GM12878 (cell line): ENCODE results near the gene RIMBP2. TPM values are rescaled to one million over a fixed set of nuclear protein-coding genes. Genes with fewer than 3 reads are reported as not detected.

Experiments
- ATAC-seq: fragments of 200-7000 bp; cut with Tn5 transposase; 3 replicates; pipeline ENCODE4 v1.9.1; 2020; ENCODE audit warnings: mild to moderate bottlenecking, moderate library complexity
- BruUV-seq: library from RNA; stranded (reverse); fragments of 400-500 nt; replicated peaks from 2 replicates; lab custom pipeline; 2021; lab: Mats Ljungman, UMichigan
- CTCF ChIA-PET: fragments of 300-600 bp; sonication (Branson Sonifier 250); formaldehyde crosslinking; extraction: SDS; loops from one replicate; lab custom pipeline; 2021; ENCODE audit warnings: inconsistent platforms; lab: Yijun Ruan, JAX
- POLR2A ChIA-PET: fragments of 350-600 bp; formaldehyde crosslinking; extraction: SDS; loops from one replicate; lab custom pipeline; 2021; ENCODE audit warnings: inconsistent platforms; lab: Charles Lee
- RAD21 ChIA-PET: fragments of 300-600 bp; sonication (Branson Sonifier 250); formaldehyde crosslinking; loops from one replicate; lab custom pipeline; 2023; ENCODE audit warnings: antibody characterized with exemption; ENCODE audit not compliant: unreplicated experiment; lab: Charles Lee
- SMC1A ChIA-PET: fragments of 300-600 bp; sonication (Branson Sonifier 250); formaldehyde crosslinking; loops from one replicate; lab custom pipeline; 2023; ENCODE audit not compliant: unreplicated experiment, uncharacterized antibody; lab: Charles Lee
- DNase-seq: peaks from one replicate; pipeline ENCODE4 v3.0.0-alpha.2; 2011; ENCODE audit warnings: low read depth, low spot score
- FAIRE-seq: peaks from 3 replicates; lab custom pipeline; 2011; peaks lifted over from hg19 to GRCh38; lab: Jason Lieb, UNC
- H2AFZ ChIP-seq: 2 replicates; pipeline ENCODE4 v1.6.0; 2011; ENCODE audit warnings: low read depth, low read length, control low read depth; ENCODE audit not compliant: control insufficient read depth
- H3K27ac ChIP-seq: 2 replicates; pipeline ENCODE4 v1.5.1; 2011; ENCODE audit warnings: control low read depth; ENCODE audit not compliant: control insufficient read depth, insufficient read depth
- H3K27me3 ChIP-seq, 2 experiments: replicated peaks in 1 of 2; 2 replicates each; pipeline versions ENCODE4 v1.6.0 to v1.6.1; 2011; ENCODE audit warnings: low read length in 1 of 2; ENCODE audit not compliant: control insufficient read depth in 2 of 2, insufficient read depth in 2 of 2
- H3K36me3 ChIP-seq, 2 experiments: 2 replicates each; pipeline ENCODE4 v1.5.1; 2011; ENCODE audit warnings: low read length in 1 of 2; ENCODE audit not compliant: control insufficient read depth in 2 of 2, insufficient read depth in 2 of 2
- H3K4me1 ChIP-seq: 2 replicates; pipeline ENCODE4 v1.6.1; 2011; ENCODE audit warnings: mild to moderate bottlenecking, low read length, moderate library complexity, mixed read lengths; ENCODE audit not compliant: control insufficient read depth, insufficient read depth
- H3K4me2 ChIP-seq: 2 replicates; pipeline ENCODE4 v1.6.0; 2011; ENCODE audit warnings: control low read depth; ENCODE audit not compliant: control insufficient read depth, insufficient read depth
- H3K4me3 ChIP-seq: fragments of 200-600 bp; sonication (generic); 2 replicates; pipeline ENCODE4 v1.5.1; 2016
- H3K79me2 ChIP-seq: 2 replicates; pipeline ENCODE4 v1.6.0; 2011; ENCODE audit warnings: low read length; ENCODE audit not compliant: control insufficient read depth, insufficient read depth
- H3K9ac ChIP-seq: 2 replicates; pipeline ENCODE4 v1.8.0; 2011; ENCODE audit warnings: low read length, control low read depth, mixed read lengths; ENCODE audit not compliant: control insufficient read depth, insufficient read depth
- H3K9me3 ChIP-seq: replicated peaks from 3 replicates; pipeline ENCODE4 v1.5.1; 2011; ENCODE audit warnings: mild to moderate bottlenecking, low read length; ENCODE audit not compliant: control insufficient read depth, insufficient read depth
- H4K20me1 ChIP-seq: 2 replicates; pipeline ENCODE4 v1.6.0; 2011; ENCODE audit not compliant: control insufficient read depth, insufficient read depth
- CHD2 ChIP-seq: IDR thresholded peaks from 2 replicates; pipeline ENCODE4 v1.6.1; 2011; ENCODE audit warnings: low read depth, low read length, improper control_type of control experiment, borderline replicate concordance
- DPF2 ChIP-seq: fragments of 450-650 bp; IDR thresholded peaks from 2 replicates; pipeline ENCODE4 v1.6.1; 2017; ENCODE audit warnings: mild to moderate bottlenecking
- EGR1 ChIP-seq, 2 experiments: IDR thresholded peaks; 1 replicate in 1 of 2; 2 replicates in 1 of 2; pipeline ENCODE4 v1.6.1; 2011 to 2012; ENCODE audit warnings: low read depth in 2 of 2, low read length in 2 of 2, borderline replicate concordance in 1 of 2, mild to moderate bottlenecking in 1 of 2, moderate library complexity in 1 of 2
- KLF5 ChIP-seq: fragments of 450-650 bp; IDR thresholded peaks from 2 replicates; pipeline ENCODE4 v1.6.1; 2014; ENCODE audit warnings: mild to moderate bottlenecking; ENCODE audit not compliant: partially characterized antibody
- NRF1 ChIP-seq: conservative IDR thresholded peaks from 2 replicates; pipeline ENCODE4 v1.6.1; 2011; ENCODE audit warnings: mild to moderate bottlenecking, low read depth, low read length, improper control_type of control experiment
- RAD21 ChIP-seq: IDR thresholded peaks from 2 replicates; pipeline ENCODE4 v1.6.1; 2011; ENCODE audit warnings: mild to moderate bottlenecking, low read depth, low read length, moderate library complexity; ENCODE audit not compliant: insufficient read depth
- TCF12 ChIP-seq: IDR thresholded peaks from 2 replicates; pipeline ENCODE4 v1.6.1; 2011; ENCODE audit warnings: low read depth, mild to moderate bottlenecking, low read length
- WGBS: methylation state at CpG from one replicate; pipeline ENCODE4 v1.1.6; 2016; ENCODE audit warnings: low lambda C conversion rate; ENCODE audit not compliant: insufficient replicate concordance, insufficient coverage; ENCODE audit errors: missing lambda C conversion rate; 5-methylcytosine and 5-hydroxymethylcytosine counted together
- in situ Hi-C: fragments of 300-500 bp; cut with MboI; formaldehyde crosslinking; loops from 9 replicates; pipeline ENCODE4 v1.14.3; 2018; ENCODE audit warnings: mixed read lengths
- intact Hi-C: fragments of 100-400 bp; cut with micrococcal nuclease; formaldehyde crosslinking; loops from one replicate; pipeline ENCODE4 v1.14.2; 2022; ENCODE audit not compliant: unreplicated experiment
- polyA plus RNA-seq, 11 experiments: library from polyadenylated mRNA; depleted of rRNA in 4 of 11; unstranded in 6 of 11; stranded (reverse) in 5 of 11; fragments of >200 nt; fragmentation: Nextera tagmentation in 4 of 11; fragmentation: Illumina TruSeq in 1 of 11; extraction: Ambion mirVana in 4 of 11; extraction: Trizol in 1 of 11; gene quantifications; 1 replicate in 1 of 11; 2 replicates in 10 of 11; pipeline versions ENCODE4 v1.2.1 to v1.2.3, GENCODE V29; 2011 to 2016; ENCODE audit warnings: inconsistent platforms in 2 of 11, missing spikeins in 2 of 11, low read depth in 1 of 11
- total RNA-seq, 4 experiments: library from RNA; depleted of rRNA in 3 of 4; stranded (reverse); fragments of >200 nt in 3 of 4; fragmentation: Illumina TruSeq in 1 of 4; extraction: Trizol in 1 of 4; gene quantifications; 2 replicates each; pipeline versions ENCODE4 v1.2.1 to v1.2.3, GENCODE V29; 2013 to 2021

Gene RIMBP2
- total and polyA plus RNA-seq, 10 of the 15 experiments (the other 5 are each of a cell fraction or from before 2014, with no cell fraction given) = 0.04 to 2.9 (median 0.07) TPM; not detected in 1

GRCh38 chr12:130497991-130498390 lies 218.1 kb downstream of the RIMBP2 start:
- Histone ChIP-seq H3K27ac (no peak overlapping the region), H4K20me1 (no peaks in the 10 kb centered on the region), H3K4me2 (no peak overlapping the region), H3K27me3 (no peaks in the 10 kb centered on the region), H3K79me2 (no peaks in the 10 kb centered on the region), H3K9me3 (no peaks in the 10 kb centered on the region; the same call in 2 of the 3 replicates), H2AFZ (no peak overlapping the region), H3K4me3 (no peak overlapping the region), H3K4me1 (no peaks in the 10 kb centered on the region), H3K36me3 (no peaks in the 10 kb centered on the region), H3K9ac (no peak overlapping the region)
- ChIA-PET POLR2A (no interaction called here), SMC1A (no interaction called here), CTCF (no interaction called here), RAD21 (no interaction called here)
- no peak for ATAC-seq
- in situ Hi-C loops (no loop called here), intact Hi-C loops (no loop called here)
- no peak for TF ChIP-seq EGR1 (IDR thresholded peaks at IDR 0.05; ENCODE audit: borderline replicate concordance in 1 of 2, low read depth in 2 of 2, low read length in 2 of 2)
- no peak for TF ChIP-seq RAD21
- no peak for TF ChIP-seq NRF1
- TF ChIP-seq DPF2 = no peak
- no peak for TF ChIP-seq TCF12
- FAIRE-seq = no peak
- DNase-seq = no peak
- 44% methylated on average over 10 of the region's 10 CpGs for WGBS
- no TSS peak for BruUV-seq

- H3K4me3 ChIP-seq = no peak overlapping the region
- no peak overlapping the region for H3K27ac ChIP-seq
- no TSS peak for BruUV-seq
- H3K27me3 ChIP-seq = no peaks in the 10 kb centered on the region
- ATAC-seq (no peak), DNase-seq (no peak), FAIRE-seq (no peak)
- no peak overlapping the region for H3K9ac ChIP-seq
- RAD21 ChIA-PET = no interaction called here
- H3K4me1 ChIP-seq = no peaks in the 10 kb centered on the region
- no peak overlapping the region for H3K4me2 ChIP-seq
- no peaks in the 10 kb centered on the region for H3K79me2 ChIP-seq
- SMC1A ChIA-PET = no interaction called here
- CTCF ChIA-PET = no interaction called here
- POLR2A ChIA-PET = no interaction called here
- intact Hi-C loops (no loop called here), in situ Hi-C loops (no loop called here)
- H3K36me3 ChIP-seq = no peaks in the 10 kb centered on the region
- TF ChIP-seq KLF5 (no peak), EGR1 (IDR thresholded peaks at IDR 0.05; ENCODE audit: borderline replicate concordance in 1 of 2, low read depth in 2 of 2, low read length in 2 of 2) (no peak), CHD2 (no peak)
- H2AFZ ChIP-seq = no peak overlapping the region
- H4K20me1 ChIP-seq = no peaks in the 10 kb centered on the region
- H3K9me3 ChIP-seq = no peaks in the 10 kb centered on the region; the same call in 2 of the 3 replicates
- 64% methylated on average over 12 of the region's 12 CpGs for WGBS
Measured at GRCh38 chr12:130497321-130497720, 218.8 kb downstream of the RIMBP2 start.
